ENCODE results near the gene PIGN.

The PIGN gene

GRCh38 chr18:62070302-62070701 is 116.6 kb downstream of the PIGN start:
- no peak overlapping the region for H3K4me3 ChIP-seq (ENCODE audit: low read depth, low read length)
- TF ChIP-seq CTCF (conservative IDR thresholded peaks at IDR 0.05; ENCODE audit: low read depth, low read length) = no peak
- DNase-seq (ENCODE audit: low read depth) = peak; percentile 34

GRCh38 chr18:62069556-62069955 is 117.3 kb downstream of the PIGN start:
- H3K4me3 ChIP-seq (ENCODE audit: low read depth, low read length) = no peak overlapping the region
- DNase-seq (ENCODE audit: low read depth) = peak; percentile 45
- no peak for TF ChIP-seq CTCF (conservative IDR thresholded peaks at IDR 0.05; ENCODE audit: low read depth, low read length)

- H3K4me3 ChIP-seq (ENCODE audit: low read depth, low read length) = no peak overlapping the region
- DNase-seq (ENCODE audit: low read depth) = no peak
- no peak for TF ChIP-seq CTCF (conservative IDR thresholded peaks at IDR 0.05; ENCODE audit: low read depth, low read length)
Measured at GRCh38 chr18:62066102-62066818, 120.6 kb downstream of the PIGN start.

GRCh38 chr18:62064361-62064760 is 122.5 kb downstream of the PIGN start:
- H3K4me3 ChIP-seq (ENCODE audit: low read depth, low read length) = no peak overlapping the region
- no peak for DNase-seq (ENCODE audit: low read depth)
- no peak for TF ChIP-seq CTCF (conservative IDR thresholded peaks at IDR 0.05; ENCODE audit: low read depth, low read length)

- H3K4me3 ChIP-seq (ENCODE audit: low read depth, low read length) = no peak overlapping the region
- DNase-seq (ENCODE audit: low read depth) = no peak
- TF ChIP-seq CTCF (conservative IDR thresholded peaks at IDR 0.05; ENCODE audit: low read depth, low read length) = no peak
Measured at GRCh38 chr18:62061821-62062478, 124.9 kb downstream of the PIGN start.

- no peak for TF ChIP-seq CTCF (conservative IDR thresholded peaks at IDR 0.05; ENCODE audit: low read depth, low read length)
- no peak overlapping the region for H3K4me3 ChIP-seq (ENCODE audit: low read depth, low read length)
- no peak for DNase-seq (ENCODE audit: low read depth)
Measured at GRCh38 chr18:62060820-62061219, 126.0 kb downstream of the PIGN start.

Measured in choroid plexus epithelial cell (primary cell).